Measurements from ENCODE around the gene G6PC3. TPM values are rescaled to one million over a fixed set of nuclear protein-coding genes. Genes with fewer than 3 reads are reported as not detected.

G6PC3 gene
- total RNA-seq, 1 donor from 2014 or later = 33.3 TPM

DNA sequence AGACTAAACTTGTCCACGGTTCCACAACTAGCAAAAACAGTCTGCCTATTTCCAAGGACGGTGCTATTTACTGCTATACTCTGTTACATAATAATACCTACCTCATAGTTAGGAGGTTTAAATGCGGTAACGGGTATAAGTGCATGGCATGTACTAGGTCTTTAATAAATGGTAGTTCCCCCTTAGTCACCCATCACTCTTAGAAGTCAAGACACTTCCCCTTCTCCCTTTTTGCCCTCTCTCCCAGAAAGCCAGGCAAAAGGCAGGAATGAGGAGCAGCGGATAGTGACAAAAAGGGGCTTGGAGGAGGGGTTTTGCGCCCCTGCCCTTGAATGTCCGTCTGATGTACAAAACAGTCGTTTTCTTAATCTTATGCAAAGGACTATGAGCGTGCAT, 3.0 kb upstream of the G6PC3 start:
- intact Hi-C loops (cut with micrococcal nuclease) = loop anchor here (2.0 kb wide), 1 partner anchor 257 kb away; the partner anchor contains the start of gene SLC25A39
- Mint-ChIP-seq H3K9me3 (no peaks in the 10 kb centered on the region), H3K4me3 (no peak overlapping the region), H3K36me3 (ENCODE audit: low read depth) (peaks cover 26% of the 10 kb centered on the region), H3K27me3 (no peaks in the 10 kb centered on the region), H3K27ac (no peak overlapping the region), H3K4me1 (peaks cover 40% of the 10 kb centered on the region)
- no peak for DNase-seq

DNA sequence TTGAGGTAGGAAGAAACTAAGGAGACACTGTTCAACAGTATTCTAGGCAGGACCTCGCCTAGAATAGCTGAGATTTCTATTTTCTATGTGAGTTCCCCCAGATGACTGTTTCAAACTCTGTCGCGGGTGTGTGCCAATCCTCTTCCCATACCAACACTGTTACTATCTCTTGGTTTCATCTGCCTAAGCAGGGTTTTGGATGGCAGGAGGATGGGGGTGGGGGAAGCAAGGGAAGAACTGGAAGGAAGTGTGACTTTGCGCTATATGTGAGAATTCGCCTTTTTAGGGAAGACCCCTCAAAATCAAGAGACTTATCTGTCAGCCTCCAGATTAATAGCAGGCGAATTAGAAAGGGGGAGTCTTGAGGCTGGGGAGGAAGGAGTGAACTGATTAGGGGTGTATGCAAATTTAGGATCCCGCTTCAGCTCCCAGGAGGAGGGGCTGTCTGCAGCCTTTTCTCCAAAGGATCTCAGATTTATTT, 521 bp upstream of the G6PC3 start:
- Mint-ChIP-seq H3K36me3 (ENCODE audit: low read depth) (peaks cover 18% of the 10 kb centered on the region), H3K4me1 (peaks cover 30% of the 10 kb centered on the region), H3K9me3 (no peaks in the 10 kb centered on the region), H3K27ac (peak overlapping the region; percentile 96), H3K4me3 (peak overlapping the region; percentile 95), H3K27me3 (no peaks in the 10 kb centered on the region)
- DNase-seq = no peak
- intact Hi-C loops (cut with micrococcal nuclease) = loop anchor here (1.0 to 2.0 kb wide), 3 partner anchors 53 to 71 kb away; partner anchors contain the start of genes HDAC5, HROB and TMEM101

GRCh38 chr17:44071198-44071520, 624 bp downstream of the G6PC3 start:
- H3K9me3 Mint-ChIP-seq = no peaks in the 10 kb centered on the region
- peaks cover 23% of the 10 kb centered on the region for H3K4me1 Mint-ChIP-seq
- no peak for DNase-seq
- peaks cover 16% of the 10 kb centered on the region for H3K36me3 Mint-ChIP-seq (ENCODE audit: low read depth)
- H3K27ac Mint-ChIP-seq = peak overlapping the region; percentile 96
- H3K27me3 Mint-ChIP-seq = no peaks in the 10 kb centered on the region
- H3K4me3 Mint-ChIP-seq = peak overlapping the region; percentile 95
- intact Hi-C loops (cut with micrococcal nuclease) = loop anchor here (1.0 to 2.0 kb wide), 3 partner anchors 15 to 70 kb away; partner anchors contain the start of genes HROB and TMEM101

- intact Hi-C loops (cut with micrococcal nuclease) = loop anchor here (1.0 to 2.0 kb wide), 3 partner anchors 15 to 69 kb away; partner anchors contain the start of genes HROB and TMEM101
- Mint-ChIP-seq H3K9me3 (no peaks in the 10 kb centered on the region), H3K27me3 (no peaks in the 10 kb centered on the region), H3K36me3 (ENCODE audit: low read depth) (peaks cover 17% of the 10 kb centered on the region), H3K4me3 (peak overlapping the region; percentile 95), H3K4me1 (peaks cover 20% of the 10 kb centered on the region), H3K27ac (peak overlapping the region; percentile 80)
- DNase-seq = no peak
These were observed 1.2 kb downstream of the G6PC3 start for GRCh38 chr17:44071772-44072171.

- H3K9me3 Mint-ChIP-seq = no peaks in the 10 kb centered on the region
- H3K36me3 Mint-ChIP-seq (ENCODE audit: low read depth) = peaks cover 21% of the 10 kb centered on the region
- H3K4me3 Mint-ChIP-seq = no peak overlapping the region
- H3K27me3 Mint-ChIP-seq = no peaks in the 10 kb centered on the region
- no peak for DNase-seq
- no peak overlapping the region for H3K27ac Mint-ChIP-seq
- intact Hi-C loops (cut with micrococcal nuclease) = no loop called here
- H3K4me1 Mint-ChIP-seq = peaks cover 14% of the 10 kb centered on the region
These were observed 3.8 kb downstream of the G6PC3 start for GRCh38 chr17:44074231-44074910.

DNA sequence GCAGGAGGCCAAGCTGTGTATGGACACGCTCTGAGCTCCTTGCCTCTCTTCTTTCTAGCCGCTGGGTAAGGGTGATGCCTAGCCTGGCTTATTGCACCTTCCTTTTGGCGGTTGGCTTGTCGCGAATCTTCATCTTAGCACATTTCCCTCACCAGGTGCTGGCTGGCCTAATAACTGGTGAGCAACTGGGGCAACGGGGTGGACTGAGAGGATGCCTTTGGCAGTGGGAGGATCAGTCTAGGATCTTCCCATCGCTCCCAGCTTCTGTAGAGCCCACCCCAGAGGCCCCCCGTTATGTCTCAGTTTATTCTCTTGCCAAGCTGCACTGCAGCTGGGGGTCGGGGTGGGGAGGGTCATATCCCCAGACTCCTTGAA, 4.4 kb downstream of the G6PC3 start:
- H3K9me3 Mint-ChIP-seq = no peaks in the 10 kb centered on the region
- no peaks in the 10 kb centered on the region for H3K27me3 Mint-ChIP-seq
- no peak for DNase-seq
- peaks cover 14% of the 10 kb centered on the region for H3K4me1 Mint-ChIP-seq
- H3K4me3 Mint-ChIP-seq = no peak overlapping the region
- H3K27ac Mint-ChIP-seq = no peak overlapping the region
- peaks cover 23% of the 10 kb centered on the region for H3K36me3 Mint-ChIP-seq (ENCODE audit: low read depth)
- intact Hi-C loops (cut with micrococcal nuclease) = no loop called here

GRCh38 chr17:44075598-44076293, 5.2 kb downstream of the G6PC3 start:
- H3K36me3 Mint-ChIP-seq (ENCODE audit: low read depth) = peaks cover 25% of the 10 kb centered on the region
- intact Hi-C loops (cut with micrococcal nuclease) = no loop called here
- no peak overlapping the region for H3K27ac Mint-ChIP-seq
- H3K4me1 Mint-ChIP-seq = peaks cover 11% of the 10 kb centered on the region
- no peaks in the 10 kb centered on the region for H3K27me3 Mint-ChIP-seq
- H3K4me3 Mint-ChIP-seq = no peak overlapping the region
- no peak for DNase-seq
- no peaks in the 10 kb centered on the region for H3K9me3 Mint-ChIP-seq

DNA sequence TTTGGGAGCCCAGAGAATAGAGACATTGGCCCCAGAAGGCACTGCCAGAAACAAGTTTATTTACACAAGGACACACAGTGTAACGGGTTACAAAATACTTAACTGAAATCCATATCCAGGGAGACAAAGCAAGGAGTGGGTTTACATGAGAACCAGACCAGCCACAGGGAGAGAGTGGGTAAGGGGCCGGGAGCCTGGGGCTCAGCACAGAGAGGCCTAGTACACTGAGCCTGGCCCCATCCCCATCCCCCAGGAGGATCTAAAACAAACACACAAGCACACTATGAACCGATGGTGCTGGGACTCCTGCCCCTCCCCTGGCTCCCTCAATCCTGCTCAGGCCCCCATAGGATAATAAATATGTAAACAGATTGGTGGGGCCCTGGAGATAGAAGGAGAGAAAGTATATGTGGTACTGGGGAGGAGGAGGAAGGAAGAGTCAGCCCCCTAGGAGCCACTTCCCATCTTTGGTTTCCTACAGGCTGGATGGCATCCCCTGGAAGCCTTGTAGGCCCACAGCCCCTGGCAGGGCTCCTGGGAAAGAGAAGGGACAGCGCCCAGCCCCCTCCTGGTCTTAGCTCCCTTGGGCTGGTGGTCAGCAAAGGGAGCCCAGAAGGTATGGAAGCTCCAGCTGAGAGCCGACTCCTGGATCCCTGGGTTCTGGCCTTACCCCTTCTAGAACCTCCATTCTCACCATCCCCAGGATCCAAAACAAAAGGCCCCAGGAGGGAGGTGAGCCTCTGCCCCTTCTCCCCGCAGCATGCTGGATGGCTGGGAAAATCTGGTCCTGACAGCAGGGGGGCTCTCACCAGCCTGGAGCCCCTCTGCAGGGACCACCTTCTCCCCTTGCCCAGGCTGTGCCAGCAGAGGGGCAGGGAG, 6.4 kb downstream of the G6PC3 start:
- Mint-ChIP-seq H3K36me3 (ENCODE audit: low read depth) (peaks cover 25% of the 10 kb centered on the region), H3K27ac (no peak overlapping the region), H3K4me3 (no peak overlapping the region), H3K4me1 (peaks cover 4% of the 10 kb centered on the region), H3K27me3 (no peaks in the 10 kb centered on the region), H3K9me3 (no peaks in the 10 kb centered on the region)
- intact Hi-C loops (cut with micrococcal nuclease) = no loop called here
- DNase-seq = no peak

DNA sequence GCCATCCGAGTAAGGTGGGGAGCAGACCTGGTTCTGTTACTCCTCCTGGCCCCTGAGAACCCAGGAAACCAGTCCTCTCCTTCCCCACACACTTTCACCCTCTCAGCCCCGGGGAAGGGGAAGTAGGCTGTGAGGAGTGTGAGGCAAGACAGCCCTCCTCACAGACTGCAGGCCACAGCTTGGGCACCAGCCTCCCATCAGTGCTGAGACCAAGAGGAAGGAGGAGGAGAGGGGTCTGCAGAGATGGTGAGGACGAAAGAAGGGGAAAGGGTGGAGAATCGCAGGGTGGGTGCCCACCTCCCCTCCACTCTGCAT, 7.0 kb downstream of the G6PC3 start:
- intact Hi-C loops (cut with micrococcal nuclease) = no loop called here
- no peak overlapping the region for H3K27ac Mint-ChIP-seq
- H3K36me3 Mint-ChIP-seq (ENCODE audit: low read depth) = peaks cover 27% of the 10 kb centered on the region
- no peaks in the 10 kb centered on the region for H3K27me3 Mint-ChIP-seq
- no peak for DNase-seq
- no peak overlapping the region for H3K4me3 Mint-ChIP-seq
- peaks cover 2% of the 10 kb centered on the region for H3K4me1 Mint-ChIP-seq
- no peaks in the 10 kb centered on the region for H3K9me3 Mint-ChIP-seq

DNA sequence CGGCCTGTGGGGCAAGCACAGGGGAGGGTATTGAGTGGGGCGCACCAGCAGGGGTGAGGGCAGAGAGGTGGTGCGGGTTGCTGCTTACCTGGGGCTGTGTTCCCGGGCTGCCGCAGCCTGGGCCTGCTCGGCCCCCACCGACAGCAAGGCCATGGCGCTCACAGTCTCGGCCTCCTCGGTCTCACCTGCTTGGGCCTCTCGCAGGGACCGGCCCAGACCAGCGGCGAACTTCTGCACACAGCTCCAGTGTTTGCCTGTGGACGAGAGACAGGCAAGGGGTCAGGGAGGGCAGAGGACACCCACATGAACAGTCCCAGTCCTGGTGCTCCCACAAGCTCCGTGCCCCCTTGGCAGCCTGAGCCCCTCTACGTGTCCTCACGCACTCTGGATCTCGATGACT, 7.9 kb downstream of the G6PC3 start:
- H3K9me3 Mint-ChIP-seq = no peaks in the 10 kb centered on the region
- no peak for DNase-seq
- H3K36me3 Mint-ChIP-seq (ENCODE audit: low read depth) = peaks cover 31% of the 10 kb centered on the region
- no peak overlapping the region for H3K4me3 Mint-ChIP-seq
- H3K4me1 Mint-ChIP-seq = no peaks in the 10 kb centered on the region
- no peaks in the 10 kb centered on the region for H3K27me3 Mint-ChIP-seq
- intact Hi-C loops (cut with micrococcal nuclease) = no loop called here
- no peak overlapping the region for H3K27ac Mint-ChIP-seq

GRCh38 chr17:44079877-44080821, 9.6 kb downstream of the G6PC3 start:
- H3K4me3 Mint-ChIP-seq = no peak overlapping the region
- peaks cover 26% of the 10 kb centered on the region for H3K36me3 Mint-ChIP-seq (ENCODE audit: low read depth)
- intact Hi-C loops (cut with micrococcal nuclease) = no loop called here
- H3K4me1 Mint-ChIP-seq = no peaks in the 10 kb centered on the region
- no peak for DNase-seq
- no peaks in the 10 kb centered on the region for H3K27me3 Mint-ChIP-seq
- no peaks in the 10 kb centered on the region for H3K9me3 Mint-ChIP-seq
- H3K27ac Mint-ChIP-seq = no peak overlapping the region

DNA sequence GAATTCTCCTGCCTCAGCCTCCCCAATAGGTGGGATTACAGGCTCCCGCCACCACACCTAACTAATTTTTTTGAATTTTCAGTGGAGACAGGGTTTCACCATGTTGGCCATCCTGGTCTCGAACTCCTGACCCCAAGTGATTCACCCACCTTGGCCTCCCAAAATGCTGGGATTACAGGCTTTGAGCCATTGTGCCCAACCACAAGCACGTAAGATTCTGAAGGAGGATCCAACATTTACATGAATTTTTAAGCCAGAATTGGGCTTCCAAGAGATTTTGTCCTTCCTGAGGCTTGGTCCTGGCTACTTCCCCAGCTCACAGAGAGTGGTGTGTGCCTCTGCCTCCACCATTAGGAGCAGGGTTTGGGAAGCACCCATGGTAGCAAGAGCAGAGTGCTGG, 11.1 kb downstream of the G6PC3 start:
- intact Hi-C loops (cut with micrococcal nuclease) = no loop called here
- H3K4me1 Mint-ChIP-seq = peaks cover 4% of the 10 kb centered on the region
- no peak overlapping the region for H3K4me3 Mint-ChIP-seq
- H3K9me3 Mint-ChIP-seq = no peaks in the 10 kb centered on the region
- H3K27me3 Mint-ChIP-seq = no peaks in the 10 kb centered on the region
- H3K27ac Mint-ChIP-seq = no peak overlapping the region
- no peak for DNase-seq
- peaks cover 20% of the 10 kb centered on the region for H3K36me3 Mint-ChIP-seq (ENCODE audit: low read depth)

- H3K27ac Mint-ChIP-seq = no peak overlapping the region
- peaks cover 22% of the 10 kb centered on the region for H3K36me3 Mint-ChIP-seq (ENCODE audit: low read depth)
- H3K4me3 Mint-ChIP-seq = no peak overlapping the region
- H3K27me3 Mint-ChIP-seq = no peaks in the 10 kb centered on the region
- intact Hi-C loops (cut with micrococcal nuclease) = no loop called here
- no peak for DNase-seq
- peaks cover 10% of the 10 kb centered on the region for H3K4me1 Mint-ChIP-seq
- H3K9me3 Mint-ChIP-seq = no peaks in the 10 kb centered on the region
These were observed 11.9 kb downstream of the G6PC3 start for GRCh38 chr17:44082256-44082927.
